H1 (cell line): Measurements from ENCODE around the gene FGD5. TPM values are rescaled to one million over a fixed set of nuclear protein-coding genes. Genes with fewer than 3 reads are reported as not detected.

Experiments
- BACH1 ChIP-seq: IDR thresholded peaks from 2 replicates; pipeline ENCODE4 v1.6.1; 2012; ENCODE audit warnings: low read length, improper control_type of control experiment
- CHD2 ChIP-seq: IDR thresholded peaks from 2 replicates; pipeline ENCODE4 v1.6.1; 2012; ENCODE audit warnings: low read length, improper control_type of control experiment
- EZH2 ChIP-seq: fragments of 200-600 bp; sonication (generic); IDR thresholded peaks from 2 replicates; pipeline ENCODE4 v1.7.1; 2012; ENCODE audit warnings: low read depth, mild to moderate bottlenecking, moderate library complexity, low read length, inconsistent platforms; ENCODE audit not compliant: severe bottlenecking
- FOSL1 ChIP-seq: IDR thresholded peaks from 2 replicates; pipeline ENCODE4 v1.6.1; 2011; ENCODE audit warnings: mild to moderate bottlenecking, low read depth, low read length, moderate library complexity; ENCODE audit not compliant: insufficient read depth
- POLR2A ChIP-seq, 2 experiments: IDR thresholded peaks; 1 replicate in 1 of 2; 2 replicates in 1 of 2; pipeline ENCODE4 v1.6.1; 2011; ENCODE audit warnings: low read depth in 2 of 2, low read length in 2 of 2, mild to moderate bottlenecking in 2 of 2; ENCODE audit errors: control extremely low read depth in 1 of 2
- POLR2AphosphoS5 ChIP-seq: IDR thresholded peaks from 2 replicates; pipeline ENCODE4 v1.6.1; 2011; ENCODE audit warnings: low read depth, low read length
- POU5F1 ChIP-seq: IDR thresholded peaks from 2 replicates; pipeline ENCODE4 v1.6.1; 2011; ENCODE audit warnings: low read depth, mild to moderate bottlenecking, low read length, moderate library complexity
- RXRA ChIP-seq: IDR thresholded peaks from 2 replicates; pipeline ENCODE4 v1.6.1; 2011; ENCODE audit warnings: low read depth, mild to moderate bottlenecking, low read length, moderate library complexity; ENCODE audit not compliant: insufficient read depth
- SIN3A ChIP-seq, 2 experiments: IDR thresholded peaks in 1 of 2; conservative IDR thresholded peaks in 1 of 2; 2 replicates each; pipeline ENCODE4 v1.6.1; 2011 to 2012; ENCODE audit warnings: low read length in 2 of 2, improper control_type of control experiment in 1 of 2, low read depth in 1 of 2, mild to moderate bottlenecking in 1 of 2
- polyA plus RNA-seq, 7 experiments: library from polyadenylated mRNA; depleted of rRNA in 3 of 7; stranded (reverse) in 5 of 7; unstranded in 2 of 7; fragments of >200 nt in 5 of 7; fragments of 200-250 nt in 2 of 7; gene quantifications; 1 replicate in 5 of 7; 2 replicates in 1 of 7; 4 replicates in 1 of 7; pipeline versions ENCODE4 v1.2.1 to v1.2.3, GENCODE V29; 2011 to 2013; ENCODE audit warnings: missing spikeins in 2 of 7, mixed read lengths in 2 of 7
- total RNA-seq: library from RNA; stranded (reverse); fragmentation: NEBNext Ultra II Directional; extraction: Animal tissue kit (Norgen Biotek cat#: 25700); gene quantifications from 2 replicates; pipeline ENCODE4 v1.2.1, GENCODE V29; 2021
- TF ChIP-seq, protein P1 (sequence below): IDR thresholded peaks from 2 replicates; pipeline ENCODE4 v1.6.1; 2012; ENCODE audit warnings: low read length, inconsistent platforms

FGD5 gene
- total and polyA plus RNA-seq, 2 of the 8 experiments (the other 6 are each of a cell fraction or from before 2014, with no cell fraction given) = 4.7 to 14.3 TPM

DNA sequence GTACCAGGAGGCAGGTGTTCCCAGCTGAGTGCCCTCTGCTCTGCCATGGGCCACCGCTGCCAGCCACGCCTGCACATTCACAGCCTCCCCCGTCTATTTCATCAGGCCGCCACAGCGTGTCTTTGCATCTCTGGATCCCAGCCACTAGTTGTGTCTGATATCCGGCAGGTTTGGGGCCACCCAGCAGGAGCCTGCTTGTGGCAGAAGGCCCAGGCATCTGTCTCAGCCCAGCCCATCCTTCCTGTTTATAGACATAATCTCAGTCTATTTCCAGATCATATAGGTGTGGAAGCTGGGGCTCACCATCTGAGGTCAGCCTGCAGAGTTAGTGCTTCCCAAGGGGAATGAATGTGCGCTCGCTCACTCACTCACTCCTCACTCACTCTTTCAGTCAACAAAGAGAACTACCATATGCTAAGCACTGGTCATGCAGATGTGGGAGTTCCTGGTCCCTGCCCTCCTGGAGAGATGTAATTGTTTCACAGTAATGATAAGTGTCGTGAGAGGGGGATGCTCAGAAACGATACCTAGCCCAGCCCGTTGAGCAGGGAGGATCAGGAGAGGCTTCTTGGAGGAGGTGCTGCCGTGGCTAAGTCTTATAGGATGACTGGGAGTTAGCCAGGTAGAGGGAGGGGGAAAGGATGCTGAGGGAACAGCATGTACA, 60.6 kb downstream of the FGD5 start (continued):
- TF ChIP-seq, protein P1, sequence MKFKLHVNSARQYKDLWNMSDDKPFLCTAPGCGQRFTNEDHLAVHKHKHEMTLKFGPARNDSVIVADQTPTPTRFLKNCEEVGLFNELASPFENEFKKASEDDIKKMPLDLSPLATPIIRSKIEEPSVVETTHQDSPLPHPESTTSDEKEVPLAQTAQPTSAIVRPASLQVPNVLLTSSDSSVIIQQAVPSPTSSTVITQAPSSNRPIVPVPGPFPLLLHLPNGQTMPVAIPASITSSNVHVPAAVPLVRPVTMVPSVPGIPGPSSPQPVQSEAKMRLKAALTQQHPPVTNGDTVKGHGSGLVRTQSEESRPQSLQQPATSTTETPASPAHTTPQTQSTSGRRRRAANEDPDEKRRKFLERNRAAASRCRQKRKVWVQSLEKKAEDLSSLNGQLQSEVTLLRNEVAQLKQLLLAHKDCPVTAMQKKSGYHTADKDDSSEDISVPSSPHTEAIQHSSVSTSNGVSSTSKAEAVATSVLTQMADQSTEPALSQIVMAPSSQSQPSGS = no peak
- TF ChIP-seq RXRA (no peak), EZH2 (no peak), POLR2A (IDR thresholded peaks at IDR 0.05; ENCODE audit: control extremely low read depth in 1 of 2, low read depth in 2 of 2, low read length in 2 of 2) (no peak), CHD2 (no peak), POU5F1 (no peak), POLR2AphosphoS5 (no peak), FOSL1 (no peak), BACH1 (no peak), SIN3A (conservative IDR thresholded peaks at IDR 0.05 in 1 of 2, IDR thresholded peaks at IDR 0.05 in 1 of 2; ENCODE audit: low read depth in 1 of 2, low read length in 2 of 2) (0 out of 4 replicates have a peak, but pooled peaks of 1 of the 2 experiments have one; percentile 26)
